ENCODE measurements around the gene ZRANB1.

ZRANB1 gene

DNA sequence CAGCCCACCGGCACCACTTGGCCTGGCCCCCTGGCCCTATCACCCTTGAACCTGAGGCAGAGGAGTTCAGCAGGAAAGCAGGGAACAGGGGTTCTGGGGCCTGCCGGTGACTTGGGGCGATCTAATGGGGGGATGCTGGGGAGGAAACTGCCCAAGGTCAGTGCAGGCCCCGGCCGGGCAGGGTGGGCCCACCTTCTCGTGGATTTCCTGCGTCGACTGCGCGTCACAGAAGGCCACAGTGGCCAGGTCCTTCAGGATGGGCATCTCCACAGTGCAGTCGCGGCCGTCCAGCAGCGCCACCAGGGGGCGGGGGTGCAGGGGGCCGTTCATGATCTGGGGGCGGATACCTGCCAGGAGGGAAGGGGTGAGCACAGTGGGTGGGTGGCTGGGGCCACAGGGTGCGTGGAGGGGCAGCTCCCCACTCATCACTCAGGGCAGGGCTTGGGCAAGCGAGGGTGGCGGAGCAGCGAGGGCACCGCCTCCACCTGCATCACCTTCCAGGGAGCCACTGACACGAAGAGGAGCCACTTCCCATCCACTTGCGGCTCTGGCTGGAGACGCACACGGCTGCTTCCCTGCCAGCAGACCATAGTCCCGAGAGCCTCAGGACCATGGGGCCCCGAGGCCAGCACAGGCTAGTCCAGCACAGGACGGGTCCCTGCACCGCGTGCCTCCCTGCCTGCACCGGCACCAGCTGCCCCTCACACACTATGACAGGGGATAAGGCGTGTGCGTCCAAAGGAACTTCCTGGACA, 61.4 kb downstream of the ZRANB1 start:
- no peak overlapping the region for H3K4me3 ChIP-seq (ENCODE audit: low read depth, low read length)
- TF ChIP-seq, protein P1, sequence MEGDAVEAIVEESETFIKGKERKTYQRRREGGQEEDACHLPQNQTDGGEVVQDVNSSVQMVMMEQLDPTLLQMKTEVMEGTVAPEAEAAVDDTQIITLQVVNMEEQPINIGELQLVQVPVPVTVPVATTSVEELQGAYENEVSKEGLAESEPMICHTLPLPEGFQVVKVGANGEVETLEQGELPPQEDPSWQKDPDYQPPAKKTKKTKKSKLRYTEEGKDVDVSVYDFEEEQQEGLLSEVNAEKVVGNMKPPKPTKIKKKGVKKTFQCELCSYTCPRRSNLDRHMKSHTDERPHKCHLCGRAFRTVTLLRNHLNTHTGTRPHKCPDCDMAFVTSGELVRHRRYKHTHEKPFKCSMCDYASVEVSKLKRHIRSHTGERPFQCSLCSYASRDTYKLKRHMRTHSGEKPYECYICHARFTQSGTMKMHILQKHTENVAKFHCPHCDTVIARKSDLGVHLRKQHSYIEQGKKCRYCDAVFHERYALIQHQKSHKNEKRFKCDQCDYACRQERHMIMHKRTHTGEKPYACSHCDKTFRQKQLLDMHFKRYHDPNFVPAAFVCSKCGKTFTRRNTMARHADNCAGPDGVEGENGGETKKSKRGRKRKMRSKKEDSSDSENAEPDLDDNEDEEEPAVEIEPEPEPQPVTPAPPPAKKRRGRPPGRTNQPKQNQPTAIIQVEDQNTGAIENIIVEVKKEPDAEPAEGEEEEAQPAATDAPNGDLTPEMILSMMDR (IDR thresholded peaks at IDR 0.05; ENCODE audit: low read depth, low read length) = no peak

DNA sequence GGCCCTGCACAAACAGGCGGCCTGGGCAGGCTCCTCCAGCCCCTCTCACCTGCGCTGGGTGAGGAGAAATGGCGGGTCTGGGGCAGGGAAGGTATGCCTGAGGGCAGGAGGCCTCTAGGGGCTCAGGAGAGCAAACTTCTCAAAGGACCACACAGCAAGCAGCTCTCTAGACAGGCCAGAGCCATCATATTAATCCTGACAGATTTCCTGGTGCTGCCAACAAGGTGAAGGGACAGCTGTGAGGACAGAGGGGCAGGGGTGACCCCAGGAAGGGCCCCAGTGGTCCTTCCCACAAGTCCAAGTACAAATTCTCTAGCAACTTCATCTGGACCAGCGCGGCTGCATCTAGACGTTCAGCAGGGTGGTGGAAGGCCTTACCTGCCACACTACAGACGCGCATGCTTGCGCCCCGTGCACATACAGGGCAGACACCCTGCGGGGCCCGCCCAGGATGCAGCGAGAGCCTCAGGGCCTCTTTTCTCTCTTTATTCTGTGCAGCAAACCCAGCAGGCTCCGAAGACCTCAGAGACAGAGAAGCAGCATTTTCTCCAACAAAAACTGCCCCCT, 62.1 kb downstream of the ZRANB1 start:
- no peak overlapping the region for H3K4me3 ChIP-seq (ENCODE audit: low read depth, low read length)
- TF ChIP-seq, protein P1 (IDR thresholded peaks at IDR 0.05; ENCODE audit: low read depth, low read length) = no peak

DNA sequence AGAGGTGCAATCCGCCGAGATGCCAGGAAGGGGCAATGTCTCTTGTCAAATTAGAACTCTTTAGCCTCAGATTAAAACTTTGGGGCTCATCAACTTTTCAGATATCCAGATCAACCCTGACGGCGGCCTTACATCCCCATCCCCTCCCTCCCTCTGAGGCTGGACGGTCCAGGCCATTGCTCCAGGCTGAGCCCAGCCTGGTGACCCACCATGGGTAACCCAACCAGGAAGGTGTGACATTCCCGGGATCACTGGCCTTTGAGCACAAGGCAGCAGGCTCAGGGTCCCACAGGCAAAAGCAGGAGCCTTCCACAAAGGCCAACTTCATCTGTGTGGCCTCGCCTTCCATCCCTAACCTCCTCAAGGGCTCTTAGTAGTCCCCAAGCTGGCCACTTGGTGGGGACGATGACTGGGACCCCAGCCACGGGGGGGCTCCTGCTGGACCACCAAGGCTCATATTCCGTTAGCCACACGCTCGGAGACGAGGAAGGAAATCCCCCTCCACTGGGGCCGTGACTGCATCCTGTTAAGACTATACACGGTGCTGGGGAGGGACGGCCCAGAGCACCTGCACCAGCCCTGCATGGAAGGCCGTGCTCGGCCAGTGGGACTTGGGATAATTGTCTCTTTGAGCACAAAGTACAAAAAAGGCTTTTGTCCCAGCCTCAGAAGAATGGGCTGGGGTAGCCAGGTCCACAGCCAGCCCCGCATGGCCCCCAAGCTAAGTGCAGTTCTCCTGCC, 62.8 kb downstream of the ZRANB1 start:
- TF ChIP-seq, protein P1 (IDR thresholded peaks at IDR 0.05; ENCODE audit: low read depth, low read length) = no peak
- no peak overlapping the region for H3K4me3 ChIP-seq (ENCODE audit: low read depth, low read length)

DNA sequence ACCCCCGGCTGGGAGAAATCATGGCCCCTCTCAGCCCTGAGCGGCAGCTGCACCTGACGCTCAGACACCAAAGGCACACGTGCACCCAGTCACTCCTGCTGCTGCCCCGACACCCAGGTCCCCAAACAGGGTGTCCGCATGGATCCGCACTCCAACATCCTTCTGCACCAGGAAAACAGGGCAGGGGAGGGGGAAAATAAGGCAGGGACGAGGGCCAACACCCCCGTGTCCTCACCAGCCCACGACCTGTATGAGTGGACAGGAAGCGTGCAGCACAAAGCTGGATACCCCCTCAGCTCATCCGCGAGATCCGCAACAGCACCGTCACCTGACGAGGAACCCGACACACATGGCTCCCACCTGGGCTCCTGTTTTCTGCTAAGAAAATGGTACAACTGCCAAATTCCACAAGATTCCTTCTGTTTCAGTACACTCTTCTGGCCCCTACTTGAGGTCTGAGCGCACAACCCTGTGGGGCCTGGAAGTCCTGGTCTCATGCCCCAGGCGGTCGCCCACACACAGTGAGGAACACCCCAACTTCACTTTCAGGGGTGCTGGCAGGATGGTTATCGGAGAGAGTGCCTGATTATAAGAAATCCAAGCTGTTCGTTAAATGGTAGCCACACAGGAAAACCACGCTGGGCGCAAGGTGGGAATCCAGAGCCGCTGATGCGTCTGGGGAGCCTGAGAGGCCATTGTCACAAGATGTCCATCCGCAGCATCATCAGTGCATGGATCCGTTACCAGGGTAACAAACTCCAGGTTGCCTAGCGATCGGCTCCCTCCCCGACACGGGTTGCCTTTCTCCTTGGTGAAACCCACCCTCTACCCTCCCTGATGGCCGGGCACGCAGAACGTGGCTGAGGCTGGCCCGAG, 63.6 kb downstream of the ZRANB1 start:
- no peak overlapping the region for H3K4me3 ChIP-seq (ENCODE audit: low read depth, low read length)
- TF ChIP-seq, protein P1 (IDR thresholded peaks at IDR 0.05; ENCODE audit: low read depth, low read length) = no peak

DNA sequence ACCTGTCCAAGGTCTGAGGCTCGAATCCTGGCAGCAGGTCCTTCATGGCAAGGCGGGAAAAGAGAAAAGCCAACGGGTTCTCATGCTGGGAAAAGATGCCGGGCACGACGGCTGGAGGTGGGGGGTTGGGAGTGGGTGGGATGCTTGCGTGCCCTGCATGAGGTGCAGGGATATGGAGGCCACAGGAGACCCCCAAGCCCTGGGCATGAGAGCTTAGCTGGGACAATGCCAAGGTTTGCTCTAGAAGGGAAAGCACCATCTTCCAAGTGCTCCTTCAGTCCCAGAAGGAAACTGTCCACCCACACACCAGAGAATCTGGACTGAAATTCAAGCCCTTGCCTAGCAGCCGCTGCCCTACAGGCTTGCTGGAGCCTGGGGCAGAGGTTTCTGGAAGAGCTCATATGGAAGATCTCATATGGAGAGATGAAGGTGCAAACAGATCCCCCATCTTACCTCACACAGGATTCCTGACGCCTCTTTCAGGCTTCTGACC, 64.3 kb downstream of the ZRANB1 start:
- TF ChIP-seq, protein P1 (IDR thresholded peaks at IDR 0.05; ENCODE audit: low read depth, low read length) = no peak
- H3K4me3 ChIP-seq (ENCODE audit: low read depth, low read length) = no peak overlapping the region

DNA sequence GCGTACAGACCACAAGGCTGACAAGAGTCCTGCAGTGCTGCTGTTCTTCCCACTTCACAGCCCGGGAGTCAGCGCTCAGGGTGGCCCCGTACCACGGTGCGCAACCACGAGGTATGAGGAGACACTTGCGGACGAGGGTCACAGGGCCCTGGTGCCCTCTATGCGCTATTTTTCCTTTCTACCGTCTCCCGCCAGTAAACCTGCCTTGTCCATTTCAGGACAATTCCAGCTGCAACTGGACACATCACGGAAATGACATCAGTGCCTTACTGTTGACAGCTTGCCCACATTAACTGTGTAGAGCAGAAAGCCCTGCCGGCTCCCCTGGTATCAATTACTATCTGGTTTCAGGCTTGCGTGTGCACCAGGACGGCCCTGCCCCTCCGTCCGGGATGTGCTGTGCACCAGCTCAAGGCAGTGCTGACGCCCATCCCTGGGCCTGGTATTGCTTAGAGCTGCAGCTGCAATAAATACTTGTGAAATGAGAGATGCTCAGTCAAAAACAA, 65.1 kb downstream of the ZRANB1 start:
- no peak overlapping the region for H3K4me3 ChIP-seq (ENCODE audit: low read depth, low read length)
- TF ChIP-seq, protein P1 (IDR thresholded peaks at IDR 0.05; ENCODE audit: low read depth, low read length) = no peak

Data from WI38 (cell line).